ENCODE results near the gene COX11.

DNA sequence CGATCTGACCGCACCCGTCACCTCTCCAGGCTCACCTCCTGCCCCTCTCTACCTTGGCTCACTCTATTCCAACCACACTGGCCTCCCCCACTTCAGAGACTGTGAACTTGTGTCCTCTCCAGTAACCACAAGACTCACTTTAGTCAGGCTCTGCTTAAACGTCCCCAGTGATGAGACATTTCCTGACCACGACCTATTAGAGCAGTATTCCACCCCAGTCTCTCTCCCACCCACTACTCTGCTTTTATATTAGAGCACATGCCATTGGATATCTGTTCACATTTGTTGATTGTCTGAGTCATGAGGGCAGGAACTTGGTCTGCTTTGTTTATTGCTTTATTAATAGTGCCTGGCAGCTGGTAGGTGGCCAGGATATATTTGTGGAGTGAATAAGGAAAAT lies 20.1 kb downstream of the COX11 start:
- TF ChIP-seq, protein P1, sequence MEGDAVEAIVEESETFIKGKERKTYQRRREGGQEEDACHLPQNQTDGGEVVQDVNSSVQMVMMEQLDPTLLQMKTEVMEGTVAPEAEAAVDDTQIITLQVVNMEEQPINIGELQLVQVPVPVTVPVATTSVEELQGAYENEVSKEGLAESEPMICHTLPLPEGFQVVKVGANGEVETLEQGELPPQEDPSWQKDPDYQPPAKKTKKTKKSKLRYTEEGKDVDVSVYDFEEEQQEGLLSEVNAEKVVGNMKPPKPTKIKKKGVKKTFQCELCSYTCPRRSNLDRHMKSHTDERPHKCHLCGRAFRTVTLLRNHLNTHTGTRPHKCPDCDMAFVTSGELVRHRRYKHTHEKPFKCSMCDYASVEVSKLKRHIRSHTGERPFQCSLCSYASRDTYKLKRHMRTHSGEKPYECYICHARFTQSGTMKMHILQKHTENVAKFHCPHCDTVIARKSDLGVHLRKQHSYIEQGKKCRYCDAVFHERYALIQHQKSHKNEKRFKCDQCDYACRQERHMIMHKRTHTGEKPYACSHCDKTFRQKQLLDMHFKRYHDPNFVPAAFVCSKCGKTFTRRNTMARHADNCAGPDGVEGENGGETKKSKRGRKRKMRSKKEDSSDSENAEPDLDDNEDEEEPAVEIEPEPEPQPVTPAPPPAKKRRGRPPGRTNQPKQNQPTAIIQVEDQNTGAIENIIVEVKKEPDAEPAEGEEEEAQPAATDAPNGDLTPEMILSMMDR (conservative IDR thresholded peaks at IDR 0.05 in 1 of 2, IDR thresholded peaks at IDR 0.05 in 1 of 2; ENCODE audit: low read depth in 1 of 2, low read length in 2 of 2), result no peak
- no peak for TF ChIP-seq EZH2 (IDR thresholded peaks at IDR 0.05; ENCODE audit: low read length, missing control alignments)

All from fibroblast of lung (primary cell).